ENCODE data around the gene HCFC1R1.

HCFC1R1 gene

DNA sequence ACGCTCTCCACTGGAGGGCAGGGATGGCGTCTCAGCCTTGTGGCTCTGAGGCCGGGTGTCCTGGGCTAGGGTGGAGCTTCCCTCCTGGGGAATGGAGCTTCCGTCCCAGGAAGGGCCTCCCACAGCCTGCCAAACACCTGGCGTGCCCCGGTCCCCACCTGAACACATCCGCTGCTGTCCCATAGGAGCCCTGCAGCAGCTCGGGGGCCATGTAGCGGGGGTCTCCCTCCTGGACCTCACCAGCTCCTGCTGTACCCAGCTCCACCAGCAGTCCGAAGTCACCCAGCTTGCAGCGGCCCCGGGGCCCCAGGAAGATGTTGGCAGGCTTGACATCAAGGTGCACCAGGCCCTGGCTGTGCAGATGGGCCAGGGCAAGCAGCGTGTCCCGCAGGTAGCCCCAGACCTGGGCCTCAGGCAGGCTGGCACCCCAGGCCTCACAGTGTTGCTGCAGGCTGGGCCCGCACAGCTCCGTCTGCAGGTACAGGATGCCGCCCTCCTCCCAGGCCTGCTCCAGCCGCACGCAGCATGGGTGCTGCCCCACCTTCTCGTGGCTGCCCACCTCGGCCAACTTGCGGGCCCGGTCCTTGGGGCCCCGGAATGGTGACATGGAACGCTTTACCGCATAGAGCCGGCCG lies 48.5 kb downstream of the HCFC1R1 start:
- DNase-seq (ENCODE audit: low spot score): no peak

DNA sequence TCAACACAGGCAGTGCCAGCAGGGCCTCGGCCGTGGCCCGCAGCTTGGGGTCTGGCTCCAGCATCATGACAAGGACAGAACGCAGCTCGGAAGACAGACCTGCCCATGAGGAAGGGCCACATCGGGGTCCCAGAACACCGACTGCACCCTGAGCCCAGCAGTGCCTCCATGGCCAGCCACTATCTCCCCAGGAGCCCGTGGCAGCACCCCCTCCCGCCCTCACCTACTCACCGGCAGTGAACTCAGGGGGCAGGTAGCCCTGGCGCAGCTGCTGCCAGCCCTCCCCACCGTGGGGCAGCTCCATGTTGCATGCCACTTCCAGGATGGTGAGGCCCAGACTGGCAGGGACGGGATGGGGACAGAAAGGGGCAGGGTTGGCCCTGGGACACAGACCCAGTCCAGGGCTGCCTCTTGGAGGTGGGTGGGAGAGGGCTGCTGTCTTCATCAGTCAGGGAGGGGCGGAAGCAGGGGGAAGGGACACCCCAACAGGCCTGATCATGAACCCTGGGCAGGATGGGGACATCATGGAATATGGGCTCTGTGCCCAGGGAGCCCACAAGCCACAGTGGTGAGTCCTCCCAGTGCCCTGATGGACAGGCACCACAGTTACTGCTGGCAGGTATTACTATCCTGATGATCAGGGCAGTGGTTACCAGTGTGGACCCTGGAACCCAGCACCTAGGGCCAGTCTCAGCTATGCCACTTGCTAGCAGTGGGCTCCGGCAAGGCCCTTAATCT lies 49.3 kb downstream of the HCFC1R1 start:
- DNase-seq (ENCODE audit: low spot score): no peak

DNA sequence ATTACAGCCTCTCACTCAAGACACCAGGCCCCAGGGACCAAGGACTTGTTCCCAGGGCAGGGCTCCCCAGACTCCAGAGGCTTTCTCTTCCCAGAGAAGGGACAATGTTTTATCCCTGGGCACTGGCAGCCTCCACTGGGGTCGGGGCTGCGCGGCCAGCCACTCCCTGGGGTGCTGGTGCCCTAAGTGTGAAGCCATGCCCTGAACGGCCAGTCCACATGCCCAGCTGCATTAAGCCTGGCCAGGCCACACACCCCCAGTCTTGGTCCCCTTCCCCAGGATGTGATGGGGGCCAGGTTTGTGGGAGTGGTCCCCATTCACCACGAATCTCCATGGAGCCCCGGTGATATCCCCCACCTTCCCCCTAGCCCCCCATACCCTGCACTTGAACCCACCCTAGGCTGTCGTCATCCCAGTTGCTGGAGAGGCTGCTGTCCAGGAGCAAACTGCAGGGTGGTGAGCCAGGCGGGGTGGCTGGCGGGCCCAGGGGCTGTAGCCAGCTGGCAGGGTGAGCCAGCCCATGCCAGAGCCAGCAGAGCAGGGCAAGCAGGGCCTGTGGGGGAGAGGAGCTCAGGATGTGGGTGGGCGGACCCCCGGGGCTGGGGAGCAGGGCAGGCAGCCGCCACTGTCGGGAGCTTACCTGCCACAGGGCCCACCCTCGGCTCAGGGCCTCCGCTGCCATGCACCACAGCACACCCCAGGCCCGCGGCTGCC lies 50.0 kb downstream of the HCFC1R1 start:
- no peak for DNase-seq (ENCODE audit: low spot score)

DNA sequence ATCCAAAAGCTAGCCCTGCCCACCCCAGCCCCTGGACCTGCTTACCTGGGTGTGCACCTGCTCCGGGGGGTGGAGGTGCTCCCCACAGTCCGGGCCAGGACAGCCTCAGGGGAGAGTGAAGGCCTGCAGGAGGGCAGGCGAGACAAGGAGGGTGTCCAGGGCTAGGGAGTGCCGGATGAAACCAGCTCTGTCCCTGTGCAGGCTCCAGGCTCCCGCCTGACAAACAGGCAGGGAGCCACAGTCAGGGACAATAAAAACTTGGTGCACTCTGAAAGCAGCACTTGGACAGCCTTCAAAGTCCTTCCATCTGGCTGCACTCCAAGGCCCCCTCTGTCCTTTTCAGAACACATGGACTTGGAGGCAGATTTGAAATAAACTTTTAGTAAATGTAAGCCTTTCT lies 50.6 kb downstream of the HCFC1R1 start:
- DNase-seq (ENCODE audit: low spot score): no peak
